Ishikawa (cell line): ENCODE data around the gene HELQ.

Experiments
- CEBPB ChIP-seq: IDR thresholded peaks from 2 replicates; pipeline ENCODE4 v1.6.1; 2012
- EGR1 ChIP-seq: IDR thresholded peaks from 2 replicates; pipeline ENCODE4 v1.6.1; 2012
- EP300 ChIP-seq: IDR thresholded peaks from 2 replicates; pipeline ENCODE4 v1.6.1; 2012; ENCODE audit warnings: borderline replicate concordance
- MAX ChIP-seq: IDR thresholded peaks from 2 replicates; pipeline ENCODE4 v1.6.1; 2012
- NFIC ChIP-seq: IDR thresholded peaks from 2 replicates; pipeline ENCODE4 v1.6.1; 2012
- RAD21 ChIP-seq: IDR thresholded peaks from 2 replicates; pipeline ENCODE4 v1.6.1; 2012; ENCODE audit warnings: low read depth
- TAF1 ChIP-seq: IDR thresholded peaks from 2 replicates; pipeline ENCODE4 v1.6.1; 2012; ENCODE audit warnings: low read depth, mild to moderate bottlenecking
- YY1 ChIP-seq: IDR thresholded peaks from 2 replicates; pipeline ENCODE4 v1.6.1; 2012; ENCODE audit warnings: low read depth
- TF ChIP-seq, protein P1 (sequence below): IDR thresholded peaks from 2 replicates; pipeline ENCODE4 v1.6.1; 2012
- TF ChIP-seq, protein P2 (sequence below): IDR thresholded peaks from 2 replicates; pipeline ENCODE4 v1.6.1; 2012; ENCODE audit warnings: low read depth, mild to moderate bottlenecking

GRCh38 chr4:83436680-83437079 lies 18.9 kb downstream of the HELQ start:
- TF ChIP-seq YY1 (no peak), MAX (no peak), EP300 (no peak), RAD21 (no peak), EGR1 (no peak), CEBPB (no peak), NFIC (no peak), TAF1 (no peak)
- TF ChIP-seq, protein P1, sequence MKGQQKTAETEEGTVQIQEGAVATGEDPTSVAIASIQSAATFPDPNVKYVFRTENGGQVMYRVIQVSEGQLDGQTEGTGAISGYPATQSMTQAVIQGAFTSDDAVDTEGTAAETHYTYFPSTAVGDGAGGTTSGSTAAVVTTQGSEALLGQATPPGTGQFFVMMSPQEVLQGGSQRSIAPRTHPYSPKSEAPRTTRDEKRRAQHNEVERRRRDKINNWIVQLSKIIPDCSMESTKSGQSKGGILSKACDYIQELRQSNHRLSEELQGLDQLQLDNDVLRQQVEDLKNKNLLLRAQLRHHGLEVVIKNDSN: no peak
- TF ChIP-seq, protein P2, sequence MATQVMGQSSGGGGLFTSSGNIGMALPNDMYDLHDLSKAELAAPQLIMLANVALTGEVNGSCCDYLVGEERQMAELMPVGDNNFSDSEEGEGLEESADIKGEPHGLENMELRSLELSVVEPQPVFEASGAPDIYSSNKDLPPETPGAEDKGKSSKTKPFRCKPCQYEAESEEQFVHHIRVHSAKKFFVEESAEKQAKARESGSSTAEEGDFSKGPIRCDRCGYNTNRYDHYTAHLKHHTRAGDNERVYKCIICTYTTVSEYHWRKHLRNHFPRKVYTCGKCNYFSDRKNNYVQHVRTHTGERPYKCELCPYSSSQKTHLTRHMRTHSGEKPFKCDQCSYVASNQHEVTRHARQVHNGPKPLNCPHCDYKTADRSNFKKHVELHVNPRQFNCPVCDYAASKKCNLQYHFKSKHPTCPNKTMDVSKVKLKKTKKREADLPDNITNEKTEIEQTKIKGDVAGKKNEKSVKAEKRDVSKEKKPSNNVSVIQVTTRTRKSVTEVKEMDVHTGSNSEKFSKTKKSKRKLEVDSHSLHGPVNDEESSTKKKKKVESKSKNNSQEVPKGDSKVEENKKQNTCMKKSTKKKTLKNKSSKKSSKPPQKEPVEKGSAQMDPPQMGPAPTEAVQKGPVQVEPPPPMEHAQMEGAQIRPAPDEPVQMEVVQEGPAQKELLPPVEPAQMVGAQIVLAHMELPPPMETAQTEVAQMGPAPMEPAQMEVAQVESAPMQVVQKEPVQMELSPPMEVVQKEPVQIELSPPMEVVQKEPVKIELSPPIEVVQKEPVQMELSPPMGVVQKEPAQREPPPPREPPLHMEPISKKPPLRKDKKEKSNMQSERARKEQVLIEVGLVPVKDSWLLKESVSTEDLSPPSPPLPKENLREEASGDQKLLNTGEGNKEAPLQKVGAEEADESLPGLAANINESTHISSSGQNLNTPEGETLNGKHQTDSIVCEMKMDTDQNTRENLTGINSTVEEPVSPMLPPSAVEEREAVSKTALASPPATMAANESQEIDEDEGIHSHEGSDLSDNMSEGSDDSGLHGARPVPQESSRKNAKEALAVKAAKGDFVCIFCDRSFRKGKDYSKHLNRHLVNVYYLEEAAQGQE: no peak
